Adrenal gland (tissue), 5 donors: ENCODE results near the gene PLS1.
"Not testable (repeated sequence)": the region's sequence is repeated elsewhere in the genome, so short reads cannot be mapped to it uniquely, and the experiment has no call there.

ENCODE experiments used
- POLR2A ChIP-seq, 2 donors: fragments of 450-650 bp; IDR thresholded peaks; one replicate each; pipeline ENCODE4 v1.6.1; 2017; ENCODE audit warnings: antibody characterized with exemption in 2 of 2, mild to moderate bottlenecking in 2 of 2, moderate library complexity in 1 of 2
- TF ChIP-seq, protein P1 (sequence below), 6 experiments: fragments of 450-650 bp in 4 of 6; fragments of 200-600 bp in 2 of 6; sonication (generic) in 1 of 6; IDR thresholded peaks; 1 replicate in 5 of 6; 2 replicates in 1 of 6; pipeline versions ENCODE4 v1.5.1 to v1.8.0; 2016 to 2021; ENCODE audit warnings: antibody characterized with exemption in 6 of 6, mild to moderate bottlenecking in 2 of 6, moderate library complexity in 1 of 6
- donor health status: DM: no; HTN: no; CAD: no.

DNA sequence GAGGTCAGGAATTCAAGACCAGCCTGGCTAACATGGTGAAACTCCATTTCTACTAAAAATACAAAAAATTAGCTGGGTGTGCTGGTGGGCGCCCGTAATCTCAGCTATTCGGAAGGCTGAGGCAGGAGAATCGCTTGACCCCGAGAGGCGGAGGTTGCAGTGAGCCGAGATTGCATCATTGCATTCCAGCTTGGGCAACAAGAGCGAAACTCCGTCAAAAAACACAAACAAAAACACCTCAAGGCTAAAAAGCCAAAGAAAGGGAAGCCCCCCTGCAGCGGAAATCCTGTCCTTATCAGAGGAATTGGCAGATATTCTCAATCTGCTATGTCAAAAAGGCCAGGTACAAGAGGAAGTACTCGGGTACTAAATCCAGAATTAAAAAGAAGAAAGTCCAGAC is 15.1 kb upstream of the PLS1 start:
- TF ChIP-seq, protein P1, sequence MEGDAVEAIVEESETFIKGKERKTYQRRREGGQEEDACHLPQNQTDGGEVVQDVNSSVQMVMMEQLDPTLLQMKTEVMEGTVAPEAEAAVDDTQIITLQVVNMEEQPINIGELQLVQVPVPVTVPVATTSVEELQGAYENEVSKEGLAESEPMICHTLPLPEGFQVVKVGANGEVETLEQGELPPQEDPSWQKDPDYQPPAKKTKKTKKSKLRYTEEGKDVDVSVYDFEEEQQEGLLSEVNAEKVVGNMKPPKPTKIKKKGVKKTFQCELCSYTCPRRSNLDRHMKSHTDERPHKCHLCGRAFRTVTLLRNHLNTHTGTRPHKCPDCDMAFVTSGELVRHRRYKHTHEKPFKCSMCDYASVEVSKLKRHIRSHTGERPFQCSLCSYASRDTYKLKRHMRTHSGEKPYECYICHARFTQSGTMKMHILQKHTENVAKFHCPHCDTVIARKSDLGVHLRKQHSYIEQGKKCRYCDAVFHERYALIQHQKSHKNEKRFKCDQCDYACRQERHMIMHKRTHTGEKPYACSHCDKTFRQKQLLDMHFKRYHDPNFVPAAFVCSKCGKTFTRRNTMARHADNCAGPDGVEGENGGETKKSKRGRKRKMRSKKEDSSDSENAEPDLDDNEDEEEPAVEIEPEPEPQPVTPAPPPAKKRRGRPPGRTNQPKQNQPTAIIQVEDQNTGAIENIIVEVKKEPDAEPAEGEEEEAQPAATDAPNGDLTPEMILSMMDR (IDR thresholded peaks at IDR 0.05): not testable (repeated sequence)
- not testable (repeated sequence) for TF ChIP-seq POLR2A (IDR thresholded peaks at IDR 0.05)
